OCI-LY7 (cell line): ENCODE data around the gene ALOX5. TPM values are rescaled to one million over a fixed set of nuclear protein-coding genes. Genes with fewer than 3 reads are reported as not detected.

Source experiments
- BruUV-seq: library from RNA; stranded (reverse); fragments of 400-500 nt; replicated peaks from 2 replicates; lab custom pipeline; 2021; lab: Mats Ljungman, UMichigan
- CTCF ChIA-PET: fragments of 300-600 bp; sonication (Branson Sonifier 250); formaldehyde crosslinking; loops from one replicate; lab custom pipeline; 2022; ENCODE audit warnings: antibody characterized with exemption; ENCODE audit not compliant: unreplicated experiment; lab: Charles Lee
- POLR2A ChIA-PET: fragments of 300-600 bp; sonication (Branson Sonifier 250); formaldehyde crosslinking; loops from one replicate; lab custom pipeline; 2022; ENCODE audit warnings: antibody characterized with exemption; lab: Charles Lee
- DNase-seq: peaks from one replicate; pipeline ENCODE4 v3.0.0-alpha.2; 2015; ENCODE audit warnings: low spot score
- H2AFZ ChIP-seq: fragments of 200-600 bp; sonication (generic), shearing (Covaris generic); 2 replicates; pipeline ENCODE4 v1.6.1; 2014; ENCODE audit warnings: mild to moderate bottlenecking, antibody characterized with exemption, low read length, moderate library complexity
- H3K27ac ChIP-seq: fragments of 200-600 bp; sonication (generic); 2 replicates; pipeline ENCODE4 v1.5.1; 2014; ENCODE audit warnings: mixed run types, low read depth, mild to moderate bottlenecking, moderate library complexity, low read length, inconsistent platforms; ENCODE audit not compliant: poor library complexity, severe bottlenecking
- H3K36me3 ChIP-seq: fragments of 200-600 bp; sonication (generic); 2 replicates; pipeline ENCODE4 v1.6.1; 2014; ENCODE audit warnings: mild to moderate bottlenecking, antibody characterized with exemption, low read length, moderate library complexity, mixed read lengths; ENCODE audit not compliant: insufficient read depth
- H3K4me1 ChIP-seq: fragments of 200-600 bp; sonication (generic); 2 replicates; pipeline ENCODE4 v1.5.1; 2014; ENCODE audit warnings: mild to moderate bottlenecking, low read length; ENCODE audit not compliant: insufficient read depth, poor library complexity, severe bottlenecking
- H3K4me2 ChIP-seq: fragments of 200-600 bp; sonication (generic); 2 replicates; pipeline ENCODE4 v1.6.1; 2014; ENCODE audit warnings: mild to moderate bottlenecking, low read length
- H3K4me3 ChIP-seq: fragments of 200-600 bp; sonication (generic); 2 replicates; pipeline ENCODE4 v1.5.1; 2014; ENCODE audit warnings: mild to moderate bottlenecking, low read depth, low read length; ENCODE audit not compliant: poor library complexity, severe bottlenecking
- H3K79me2 ChIP-seq: fragments of 200-600 bp; sonication (generic); 2 replicates; pipeline ENCODE4 v1.6.1; 2016; ENCODE audit warnings: low read depth, mild to moderate bottlenecking, low read length, moderate library complexity, mixed read lengths; ENCODE audit not compliant: insufficient read depth
- H3K9me2 ChIP-seq: fragments of 200-600 bp; sonication (generic); 2 replicates; pipeline ENCODE4 v1.6.1; 2016; ENCODE audit warnings: mild to moderate bottlenecking, low read length, mixed read lengths; ENCODE audit not compliant: insufficient read depth
- H3K9me3 ChIP-seq: fragments of 200-600 bp; sonication (generic); 2 replicates; pipeline ENCODE4 v1.6.1; 2014; ENCODE audit warnings: mild to moderate bottlenecking, mixed run types, low read length, mixed read lengths
- H4K20me1 ChIP-seq: fragments of 200-600 bp; sonication (generic); 2 replicates; pipeline ENCODE4 v1.6.1; 2014; ENCODE audit warnings: mild to moderate bottlenecking, antibody characterized with exemption, low read length, moderate library complexity, mixed read lengths; ENCODE audit not compliant: insufficient read depth
- EZH2phosphoT487 ChIP-seq: fragments of 200-600 bp; sonication (generic); IDR thresholded peaks from 2 replicates; pipeline ENCODE4 v1.6.1; 2018; ENCODE audit warnings: low read depth, borderline replicate concordance, mild to moderate bottlenecking, mixed run types, antibody characterized with exemption, low read length, moderate library complexity, mixed read lengths
- intact Hi-C: fragments of 100-400 bp; cut with micrococcal nuclease; formaldehyde crosslinking; loops from one replicate; pipeline ENCODE4 v1.10.0; 2022; ENCODE audit not compliant: unreplicated experiment
- total RNA-seq, 2 experiments: library from RNA; depleted of rRNA in 1 of 2; stranded (reverse); fragments of >200 nt in 1 of 2; shearing (Covaris generic) in 1 of 2; gene quantifications; 2 replicates each; pipeline ENCODE4 v1.2.3, GENCODE V29; 2014 to 2022
- TF ChIP-seq, protein P1 (sequence below): fragments of 200-600 bp; sonication (generic); conservative IDR thresholded peaks from 2 replicates; pipeline ENCODE4 v1.5.1; 2014; ENCODE audit warnings: mild to moderate bottlenecking, antibody characterized with exemption, low read length, moderate library complexity, mixed read lengths

Gene ALOX5
- total RNA-seq, 2 experiments from 2014 or later, result 139 to 164 TPM

DNA sequence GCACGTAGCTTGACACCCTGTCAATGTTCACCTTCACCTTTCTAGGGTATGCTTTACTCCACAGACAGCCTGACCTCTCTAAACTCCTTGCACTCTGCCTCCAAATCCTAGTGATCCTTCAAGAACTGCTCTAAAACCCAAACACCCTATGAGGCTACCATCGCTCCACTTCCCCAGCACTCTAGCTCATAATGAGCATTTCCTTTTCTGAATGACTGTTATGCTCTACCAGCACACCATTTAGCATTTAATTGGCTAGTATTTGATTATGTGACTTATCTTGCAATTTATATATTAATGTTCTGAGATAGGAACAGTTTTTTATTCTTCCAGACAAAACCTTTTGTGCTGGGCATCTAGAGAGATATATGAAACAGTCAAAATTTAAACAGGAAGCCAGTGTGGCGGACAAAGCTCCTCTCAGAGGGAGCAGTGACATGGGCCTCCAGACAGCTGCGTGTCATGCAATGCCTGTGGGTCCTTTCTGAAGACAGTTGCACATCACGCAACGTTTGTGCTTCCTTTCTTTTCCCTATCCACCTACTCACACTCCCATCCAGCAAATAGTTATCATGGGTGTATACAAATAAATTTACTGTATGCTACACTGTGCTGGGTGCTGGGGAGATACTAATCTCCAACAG lies 86.3 kb downstream of the ALOX5 start:
- DNase-seq, result peak; percentile 67
- peak overlapping the region; percentile 97 for H3K4me2 ChIP-seq
- no peaks in the 10 kb centered on the region for H4K20me1 ChIP-seq
- H3K4me1 ChIP-seq, result peaks cover 57% of the 10 kb centered on the region
- TF ChIP-seq, protein P1, sequence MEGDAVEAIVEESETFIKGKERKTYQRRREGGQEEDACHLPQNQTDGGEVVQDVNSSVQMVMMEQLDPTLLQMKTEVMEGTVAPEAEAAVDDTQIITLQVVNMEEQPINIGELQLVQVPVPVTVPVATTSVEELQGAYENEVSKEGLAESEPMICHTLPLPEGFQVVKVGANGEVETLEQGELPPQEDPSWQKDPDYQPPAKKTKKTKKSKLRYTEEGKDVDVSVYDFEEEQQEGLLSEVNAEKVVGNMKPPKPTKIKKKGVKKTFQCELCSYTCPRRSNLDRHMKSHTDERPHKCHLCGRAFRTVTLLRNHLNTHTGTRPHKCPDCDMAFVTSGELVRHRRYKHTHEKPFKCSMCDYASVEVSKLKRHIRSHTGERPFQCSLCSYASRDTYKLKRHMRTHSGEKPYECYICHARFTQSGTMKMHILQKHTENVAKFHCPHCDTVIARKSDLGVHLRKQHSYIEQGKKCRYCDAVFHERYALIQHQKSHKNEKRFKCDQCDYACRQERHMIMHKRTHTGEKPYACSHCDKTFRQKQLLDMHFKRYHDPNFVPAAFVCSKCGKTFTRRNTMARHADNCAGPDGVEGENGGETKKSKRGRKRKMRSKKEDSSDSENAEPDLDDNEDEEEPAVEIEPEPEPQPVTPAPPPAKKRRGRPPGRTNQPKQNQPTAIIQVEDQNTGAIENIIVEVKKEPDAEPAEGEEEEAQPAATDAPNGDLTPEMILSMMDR, result no peak
- TF ChIP-seq EZH2phosphoT487, result no peak
- ChIA-PET CTCF (no interaction called here), POLR2A (interaction anchor here (0.6 to 3.6 kb wide), 20 partner anchors 10 to 212 kb away, joined by 3 to 31 read pairs (median 4); partner anchors contain the start of gene ZFAND4)
- H3K4me3 ChIP-seq, result peak overlapping the region; percentile 69
- BruUV-seq, result no TSS peak
- intact Hi-C loops, result loop anchor here (1.0 to 10.0 kb wide), 5 partner anchors 210 to 484 kb away; partner anchors contain the start of genes WASHC2C and ZNF22
- H3K9me3 ChIP-seq, result no peaks in the 10 kb centered on the region
- peak overlapping the region; percentile 95 for H3K27ac ChIP-seq
- H3K36me3 ChIP-seq, result peaks cover 16% of the 10 kb centered on the region; the same call in 1 of the 2 replicates
- no peaks in the 10 kb centered on the region for H3K9me2 ChIP-seq
- peak overlapping the region; percentile 79 for H2AFZ ChIP-seq
- peaks cover 12% of the 10 kb centered on the region; the same call in 1 of the 2 replicates for H3K79me2 ChIP-seq

DNA sequence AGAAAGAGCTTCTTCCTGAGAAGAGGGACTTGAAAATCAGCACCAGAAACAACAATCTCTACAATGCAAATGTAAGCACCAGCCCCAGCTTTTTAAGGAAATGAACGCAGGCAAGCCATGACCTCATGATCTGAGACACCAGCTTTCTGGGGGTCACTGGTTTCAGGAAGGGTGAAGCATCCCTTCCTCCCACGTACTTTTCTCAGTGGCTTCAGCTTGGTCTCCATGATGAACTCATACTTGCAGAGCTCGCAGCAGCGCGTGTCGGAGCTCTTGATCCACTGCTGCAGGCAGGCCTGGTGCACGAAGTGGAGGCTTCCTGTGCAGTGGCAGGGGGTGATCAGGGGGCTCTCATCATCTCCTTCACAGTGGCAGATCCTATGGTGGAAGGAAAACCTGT lies 87.0 kb downstream of the ALOX5 start:
- TF ChIP-seq, protein P1, result no peak
- TF ChIP-seq EZH2phosphoT487, result no peak
- peak overlapping the region; percentile 69 for H3K4me3 ChIP-seq
- POLR2A ChIA-PET, result interaction anchor here (0.6 to 3.6 kb wide), 20 partner anchors 11 to 213 kb away, joined by 3 to 31 read pairs (median 4); partner anchors contain the start of gene ZFAND4
- peaks cover 12% of the 10 kb centered on the region; the same call in 1 of the 2 replicates for H3K79me2 ChIP-seq
- intact Hi-C loops, result loop anchor here (5.0 to 10.0 kb wide), 4 partner anchors 224 to 484 kb away; partner anchors contain the start of genes WASHC2C and ZNF22
- DNase-seq, result peak; percentile 62
- H3K4me2 ChIP-seq, result peak overlapping the region; percentile 97
- no peaks in the 10 kb centered on the region for H4K20me1 ChIP-seq
- peak overlapping the region; percentile 95 for H3K27ac ChIP-seq
- peak overlapping the region; percentile 79 for H2AFZ ChIP-seq
- CTCF ChIA-PET, result interaction anchor here (0.8 kb wide), 1 partner anchor 191 kb away, joined by 3 read pairs; no protein-coding TSS in a partner anchor
- no TSS peak for BruUV-seq
- H3K4me1 ChIP-seq, result peaks cover 64% of the 10 kb centered on the region
- no peaks in the 10 kb centered on the region for H3K9me3 ChIP-seq
- H3K9me2 ChIP-seq, result no peaks in the 10 kb centered on the region
- peaks cover 16% of the 10 kb centered on the region; the same call in 1 of the 2 replicates for H3K36me3 ChIP-seq
